OCI-LY1 (cell line): Measurements from ENCODE around the gene DAPK2.

ENCODE experiments used
- H2AFZ ChIP-seq: fragments of 200-600 bp; sonication (generic), shearing (Covaris generic); 2 replicates; pipeline ENCODE4 v1.6.0; 2014; ENCODE audit warnings: antibody characterized with exemption, mild to moderate bottlenecking, low read length
- H3F3A ChIP-seq: fragments of 200-600 bp; sonication (generic), shearing (Covaris generic); 2 replicates; pipeline ENCODE4 v1.6.0; 2014; ENCODE audit warnings: mild to moderate bottlenecking, antibody characterized with exemption, low read length, moderate library complexity; ENCODE audit not compliant: insufficient read depth
- H3K27ac ChIP-seq: fragments of 200-600 bp; sonication (generic); 2 replicates; pipeline ENCODE4 v1.5.1; 2014; ENCODE audit warnings: low read length, mixed run types, mild to moderate bottlenecking, low read depth; ENCODE audit not compliant: poor library complexity, severe bottlenecking
- H3K27me3 ChIP-seq: fragments of 200-600 bp; sonication (generic); 2 replicates; pipeline ENCODE4 v1.6.0; 2014; ENCODE audit warnings: antibody characterized with exemption, mild to moderate bottlenecking, low read length, moderate library complexity; ENCODE audit not compliant: insufficient read depth
- H3K36me3 ChIP-seq: fragments of 200-600 bp; sonication (generic); 2 replicates; pipeline ENCODE4 v1.6.1; 2014; ENCODE audit warnings: mild to moderate bottlenecking, antibody characterized with exemption, low read length, moderate library complexity, mixed read lengths; ENCODE audit not compliant: insufficient read depth
- H3K4me1 ChIP-seq: fragments of 200-600 bp; sonication (generic); 2 replicates; pipeline ENCODE4 v1.5.1; 2014; ENCODE audit warnings: mild to moderate bottlenecking, low read length, moderate library complexity; ENCODE audit not compliant: insufficient read depth, severe bottlenecking
- H3K4me2 ChIP-seq: fragments of 200-600 bp; sonication (generic), shearing (Covaris generic); 2 replicates; pipeline ENCODE4 v1.6.1; 2014; ENCODE audit warnings: low read length
- H3K4me3 ChIP-seq: fragments of 200-600 bp; sonication (generic); 2 replicates; pipeline ENCODE4 v1.5.1; 2014; ENCODE audit warnings: low read length, low read depth, mild to moderate bottlenecking, mixed read lengths; ENCODE audit not compliant: poor library complexity, severe bottlenecking
- H3K79me2 ChIP-seq: fragments of 200-600 bp; shearing (Covaris generic); 2 replicates; pipeline ENCODE4 v1.6.1; 2016; ENCODE audit warnings: mixed run types, low read length, mixed read lengths; ENCODE audit not compliant: insufficient read depth
- H3K9ac ChIP-seq: fragments of 200-600 bp; sonication (generic), shearing (Covaris generic); 2 replicates; pipeline ENCODE4 v1.6.1; 2014; ENCODE audit warnings: mild to moderate bottlenecking, low read length, mixed read lengths
- H3K9me2 ChIP-seq: fragments of 200-600 bp; sonication (generic), shearing (Covaris generic); 2 replicates; pipeline ENCODE4 v1.6.1; 2014; ENCODE audit warnings: low read depth, mild to moderate bottlenecking, low read length, mixed read lengths
- H3K9me3 ChIP-seq: fragments of 200-600 bp; shearing (Covaris generic); 2 replicates; pipeline ENCODE4 v1.6.1; 2014; ENCODE audit warnings: low read length, mixed read lengths
- H4K20me1 ChIP-seq: fragments of 200-600 bp; sonication (generic), shearing (Covaris generic); 2 replicates; pipeline ENCODE4 v1.6.0; 2016; ENCODE audit warnings: mild to moderate bottlenecking, low read length; ENCODE audit not compliant: insufficient read depth
- CTCF ChIP-seq: fragments of 200-600 bp; sonication (generic), shearing (Covaris generic); IDR thresholded peaks from 2 replicates; pipeline ENCODE4 v1.5.1; 2017; ENCODE audit warnings: mild to moderate bottlenecking, antibody characterized with exemption, low read length, moderate library complexity, mixed read lengths
- EZH2 ChIP-seq: fragments of 200-600 bp; sonication (generic), shearing (Covaris generic); IDR thresholded peaks from 2 replicates; pipeline ENCODE4 v1.8.0; 2017; ENCODE audit warnings: borderline replicate concordance, mixed run types, mild to moderate bottlenecking, antibody characterized with exemption, low read length, moderate library complexity, mixed read lengths

The DAPK2 gene

GRCh38 chr15:63922916-63923315 is 123.4 kb downstream of the DAPK2 start:
- no peak overlapping the region for H2AFZ ChIP-seq
- H3K79me2 ChIP-seq: no peaks in the 10 kb centered on the region
- H3K4me1 ChIP-seq: no peaks in the 10 kb centered on the region
- H3K27ac ChIP-seq: no peak overlapping the region
- H3K9ac ChIP-seq: no peak overlapping the region
- H3K27me3 ChIP-seq: no peaks in the 10 kb centered on the region
- H3K4me2 ChIP-seq: no peak overlapping the region
- no peaks in the 10 kb centered on the region for H3K36me3 ChIP-seq
- no peak overlapping the region for H3K4me3 ChIP-seq
- H3K9me2 ChIP-seq: no peaks in the 10 kb centered on the region
- H3K9me3 ChIP-seq: no peaks in the 10 kb centered on the region
- no peaks in the 10 kb centered on the region for H4K20me1 ChIP-seq
- H3F3A ChIP-seq: no peaks in the 10 kb centered on the region
- TF ChIP-seq EZH2: no peak
- TF ChIP-seq CTCF: no peak

GRCh38 chr15:63922261-63922904 is 123.9 kb downstream of the DAPK2 start:
- H4K20me1 ChIP-seq: no peaks in the 10 kb centered on the region
- TF ChIP-seq CTCF (no peak), EZH2 (no peak)
- no peaks in the 10 kb centered on the region for H3K9me3 ChIP-seq

GRCh38 chr15:63920504-63921175 is 125.6 kb downstream of the DAPK2 start:
- no peaks in the 10 kb centered on the region; the same call in 1 of the 2 replicates for H3K27me3 ChIP-seq
- no peak overlapping the region for H3K4me3 ChIP-seq
- H3K9me3 ChIP-seq: no peaks in the 10 kb centered on the region
- H2AFZ ChIP-seq: no peak overlapping the region
- no peaks in the 10 kb centered on the region for H3K9me2 ChIP-seq
- H3K4me1 ChIP-seq: no peaks in the 10 kb centered on the region
- no peaks in the 10 kb centered on the region for H4K20me1 ChIP-seq
- no peak overlapping the region for H3K4me2 ChIP-seq
- H3K9ac ChIP-seq: no peak overlapping the region
- no peak overlapping the region for H3K27ac ChIP-seq
- TF ChIP-seq CTCF (no peak), EZH2 (no peak)
- no peaks in the 10 kb centered on the region for H3K36me3 ChIP-seq
- H3F3A ChIP-seq: no peaks in the 10 kb centered on the region
- no peaks in the 10 kb centered on the region for H3K79me2 ChIP-seq

More at GRCh38 chr15:63922261-63922904, 123.9 kb downstream of the DAPK2 start:
- Histone ChIP-seq H3F3A (no peaks in the 10 kb centered on the region), H3K27me3 (no peaks in the 10 kb centered on the region), H3K4me3 (no peak overlapping the region), H3K79me2 (no peaks in the 10 kb centered on the region), H3K36me3 (no peaks in the 10 kb centered on the region), H3K9me2 (no peaks in the 10 kb centered on the region), H2AFZ (no peak overlapping the region), H3K27ac (no peak overlapping the region), H3K4me2 (no peak overlapping the region), H3K4me1 (no peaks in the 10 kb centered on the region), H3K9ac (no peak overlapping the region)
